Erythroblast (primary cell): ENCODE results near the gene AXL.

ENCODE experiments used
- GATA1 ChIP-seq: IDR thresholded peaks from 2 replicates; pipeline ENCODE4 v1.6.1; 2011; ENCODE audit warnings: low read depth, mild to moderate bottlenecking, control low read depth, low read length, moderate library complexity
- POLR2A ChIP-seq: IDR thresholded peaks from 2 replicates; pipeline ENCODE4 v1.6.1; 2011; ENCODE audit warnings: mild to moderate bottlenecking, low read length

DNA sequence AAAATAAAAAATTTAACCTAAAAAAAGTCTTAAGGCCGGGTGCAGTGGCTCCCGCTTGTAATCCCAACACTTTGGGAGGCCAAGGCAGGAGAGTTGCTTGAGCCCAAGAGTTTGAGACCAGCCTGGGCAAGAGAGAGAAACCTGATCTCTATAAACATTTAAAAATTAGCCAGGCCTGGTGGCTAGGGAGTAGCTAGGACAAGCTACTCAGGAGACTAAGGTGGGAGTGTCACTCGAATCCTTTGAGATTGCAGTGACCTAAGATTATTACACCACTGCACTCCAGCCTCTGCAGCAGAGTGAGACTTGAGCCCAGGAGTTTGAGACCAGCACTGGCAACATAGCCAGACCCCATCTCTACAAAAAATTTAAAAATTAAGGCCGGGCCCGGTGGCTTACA is 92.0 kb downstream of the AXL start:
- TF ChIP-seq POLR2A = no peak
- TF ChIP-seq GATA1 = no peak
